Nephron progenitor cell (in vitro differentiated cells): ENCODE data around the gene B3GAT1.

Source experiments
- DNase-seq: peaks from one replicate; pipeline ENCODE4 v3.0.0; 2021
- H3K27ac Mint-ChIP-seq: 2 replicates; pipeline ENCODE4 v1.8.0; 2021; ENCODE audit warnings: mild to moderate bottlenecking, moderate library complexity, mixed read lengths
- H3K27me3 Mint-ChIP-seq: 2 replicates; pipeline ENCODE4 v1.8.0; 2021; ENCODE audit warnings: mild to moderate bottlenecking, low read depth, mixed read lengths; ENCODE audit not compliant: poor library complexity
- H3K36me3 Mint-ChIP-seq: 2 replicates; pipeline ENCODE4 v1.8.0; 2021; ENCODE audit warnings: low read depth, mixed read lengths
- H3K4me1 Mint-ChIP-seq: 2 replicates; pipeline ENCODE4 v1.8.0; 2021; ENCODE audit warnings: mixed read lengths
- H3K4me3 Mint-ChIP-seq: 2 replicates; pipeline ENCODE4 v1.8.0; 2021; ENCODE audit warnings: mild to moderate bottlenecking, moderate library complexity, mixed read lengths
- H3K9me3 Mint-ChIP-seq: 2 replicates; pipeline ENCODE4 v1.8.0; 2021; ENCODE audit warnings: mild to moderate bottlenecking, moderate library complexity, mixed read lengths
- TF ChIP-seq, protein P1 (sequence below): fragments of 200-600 bp; sonication (generic); IDR thresholded peaks from 2 replicates; pipeline ENCODE4 v1.5.0; 2021; ENCODE audit warnings: antibody characterized with exemption

B3GAT1 gene

DNA sequence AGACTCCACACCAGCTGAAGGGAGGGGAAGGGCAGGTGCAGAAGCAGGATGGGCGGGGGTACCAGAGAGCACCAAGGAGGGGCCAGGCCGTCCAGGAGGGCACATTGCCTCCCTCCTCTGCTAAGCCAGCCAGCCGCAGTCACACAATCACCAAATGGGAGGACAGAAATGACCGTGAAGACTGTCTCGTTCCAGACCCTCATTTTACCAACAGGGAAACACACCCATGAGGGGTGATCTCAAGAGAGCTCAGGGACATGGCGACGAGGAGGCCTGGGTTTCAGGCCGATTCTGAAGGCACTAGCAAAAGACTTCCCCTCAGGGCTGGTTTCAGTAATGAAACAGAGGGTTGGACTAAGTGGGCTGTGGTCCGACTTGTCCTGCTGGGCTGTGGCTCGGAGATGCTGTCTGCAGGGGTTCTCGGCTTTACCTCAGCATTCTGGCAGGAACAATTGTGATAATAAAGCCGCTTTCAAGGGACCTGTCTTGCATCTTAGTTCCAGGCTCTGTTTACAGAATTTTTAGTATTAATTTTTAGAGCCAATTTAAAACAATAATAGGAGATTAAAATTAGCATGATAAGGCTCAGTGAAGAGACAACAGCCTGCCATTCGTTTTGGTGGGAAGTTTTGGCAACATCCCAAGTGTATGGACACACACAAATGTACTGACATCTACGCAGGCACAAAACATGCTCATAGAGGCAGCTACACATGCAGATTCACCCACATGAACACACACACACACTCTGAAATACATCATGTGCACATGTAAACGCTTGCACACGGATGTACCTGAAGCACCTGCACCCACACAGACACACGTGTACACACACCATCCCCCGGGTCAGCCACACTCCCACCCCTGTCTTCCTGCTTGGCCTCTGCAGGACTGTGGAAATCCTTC is 2.0 kb upstream of the B3GAT1 start:
- peaks cover 82% of the 10 kb centered on the region for H3K27me3 Mint-ChIP-seq
- H3K4me3 Mint-ChIP-seq = peak overlapping the region; percentile 77
- H3K36me3 Mint-ChIP-seq = no peaks in the 10 kb centered on the region
- H3K9me3 Mint-ChIP-seq = no peaks in the 10 kb centered on the region
- TF ChIP-seq, protein P1, sequence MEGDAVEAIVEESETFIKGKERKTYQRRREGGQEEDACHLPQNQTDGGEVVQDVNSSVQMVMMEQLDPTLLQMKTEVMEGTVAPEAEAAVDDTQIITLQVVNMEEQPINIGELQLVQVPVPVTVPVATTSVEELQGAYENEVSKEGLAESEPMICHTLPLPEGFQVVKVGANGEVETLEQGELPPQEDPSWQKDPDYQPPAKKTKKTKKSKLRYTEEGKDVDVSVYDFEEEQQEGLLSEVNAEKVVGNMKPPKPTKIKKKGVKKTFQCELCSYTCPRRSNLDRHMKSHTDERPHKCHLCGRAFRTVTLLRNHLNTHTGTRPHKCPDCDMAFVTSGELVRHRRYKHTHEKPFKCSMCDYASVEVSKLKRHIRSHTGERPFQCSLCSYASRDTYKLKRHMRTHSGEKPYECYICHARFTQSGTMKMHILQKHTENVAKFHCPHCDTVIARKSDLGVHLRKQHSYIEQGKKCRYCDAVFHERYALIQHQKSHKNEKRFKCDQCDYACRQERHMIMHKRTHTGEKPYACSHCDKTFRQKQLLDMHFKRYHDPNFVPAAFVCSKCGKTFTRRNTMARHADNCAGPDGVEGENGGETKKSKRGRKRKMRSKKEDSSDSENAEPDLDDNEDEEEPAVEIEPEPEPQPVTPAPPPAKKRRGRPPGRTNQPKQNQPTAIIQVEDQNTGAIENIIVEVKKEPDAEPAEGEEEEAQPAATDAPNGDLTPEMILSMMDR = no peak
- peaks cover 33% of the 10 kb centered on the region for H3K4me1 Mint-ChIP-seq
- DNase-seq = no peak
- no peak overlapping the region for H3K27ac Mint-ChIP-seq

DNA sequence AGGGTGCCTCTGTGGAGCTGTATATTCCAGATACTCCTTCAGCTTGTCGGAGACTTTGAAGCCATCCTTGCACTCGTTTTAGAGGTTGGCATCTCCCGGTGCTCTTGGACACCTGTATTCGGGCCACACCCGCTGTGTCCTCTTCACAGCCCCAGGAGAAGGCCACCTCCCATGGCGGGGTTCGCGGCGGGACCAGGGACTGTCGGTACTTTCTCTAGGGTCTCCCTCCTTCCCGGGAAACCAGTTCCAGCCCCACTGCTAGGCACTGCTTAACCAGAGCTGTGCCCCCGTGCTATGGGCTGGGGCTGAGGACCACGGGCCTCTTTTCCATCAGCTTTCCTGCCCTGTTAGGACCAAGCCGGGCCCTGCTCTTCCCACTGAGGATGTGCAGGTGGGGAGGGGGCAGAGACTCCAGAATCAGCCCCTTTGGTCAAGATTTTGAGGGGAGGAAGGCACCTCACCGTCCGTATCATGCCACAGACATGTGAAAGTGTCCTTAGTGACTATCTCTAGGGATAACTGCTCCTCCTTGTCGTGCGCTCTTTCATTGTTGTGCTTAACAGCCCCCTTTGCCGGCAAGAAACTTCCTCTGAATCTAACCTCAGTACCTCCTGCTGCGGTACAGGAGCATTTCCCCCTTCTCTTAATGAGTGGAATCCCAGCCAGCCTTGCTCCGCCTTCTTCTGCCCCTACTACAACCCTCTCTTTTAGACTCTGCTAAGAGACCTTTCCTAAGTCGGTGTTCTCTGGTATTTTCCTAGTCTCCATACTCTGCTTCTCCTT is 1.2 kb upstream of the B3GAT1 start:
- Mint-ChIP-seq H3K27ac (no peak overlapping the region), H3K4me3 (peak overlapping the region; percentile 77), H3K27me3 (peaks cover 81% of the 10 kb centered on the region), H3K4me1 (peaks cover 33% of the 10 kb centered on the region), H3K36me3 (no peaks in the 10 kb centered on the region), H3K9me3 (no peaks in the 10 kb centered on the region)
- TF ChIP-seq, protein P1 = no peak
- DNase-seq = no peak

DNA sequence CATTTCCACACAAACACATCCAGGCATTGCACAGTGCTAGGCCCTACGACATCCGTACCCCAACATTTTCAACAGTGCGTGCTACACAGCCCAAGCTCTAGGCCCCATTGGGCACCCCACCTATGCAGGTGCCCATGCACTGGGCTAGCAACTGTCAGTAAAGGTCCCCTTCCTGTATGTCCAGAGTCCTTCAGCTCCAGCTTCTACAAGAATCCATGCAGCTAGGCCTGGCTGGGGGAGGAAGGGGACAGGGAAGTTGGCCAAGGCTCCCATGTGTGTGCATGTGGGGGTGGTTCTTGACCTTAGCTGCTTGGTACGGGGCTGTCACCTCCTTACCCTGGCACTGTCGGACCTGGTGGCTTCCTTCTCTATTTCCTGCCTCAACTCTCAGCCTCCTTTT is 1.3 kb downstream of the B3GAT1 start:
- Mint-ChIP-seq H3K4me1 (peaks cover 33% of the 10 kb centered on the region), H3K36me3 (no peaks in the 10 kb centered on the region), H3K9me3 (no peaks in the 10 kb centered on the region), H3K27me3 (peaks cover 66% of the 10 kb centered on the region), H3K27ac (no peak overlapping the region), H3K4me3 (peak overlapping the region; percentile 79)
- DNase-seq = no peak
- TF ChIP-seq, protein P1 = no peak

DNA sequence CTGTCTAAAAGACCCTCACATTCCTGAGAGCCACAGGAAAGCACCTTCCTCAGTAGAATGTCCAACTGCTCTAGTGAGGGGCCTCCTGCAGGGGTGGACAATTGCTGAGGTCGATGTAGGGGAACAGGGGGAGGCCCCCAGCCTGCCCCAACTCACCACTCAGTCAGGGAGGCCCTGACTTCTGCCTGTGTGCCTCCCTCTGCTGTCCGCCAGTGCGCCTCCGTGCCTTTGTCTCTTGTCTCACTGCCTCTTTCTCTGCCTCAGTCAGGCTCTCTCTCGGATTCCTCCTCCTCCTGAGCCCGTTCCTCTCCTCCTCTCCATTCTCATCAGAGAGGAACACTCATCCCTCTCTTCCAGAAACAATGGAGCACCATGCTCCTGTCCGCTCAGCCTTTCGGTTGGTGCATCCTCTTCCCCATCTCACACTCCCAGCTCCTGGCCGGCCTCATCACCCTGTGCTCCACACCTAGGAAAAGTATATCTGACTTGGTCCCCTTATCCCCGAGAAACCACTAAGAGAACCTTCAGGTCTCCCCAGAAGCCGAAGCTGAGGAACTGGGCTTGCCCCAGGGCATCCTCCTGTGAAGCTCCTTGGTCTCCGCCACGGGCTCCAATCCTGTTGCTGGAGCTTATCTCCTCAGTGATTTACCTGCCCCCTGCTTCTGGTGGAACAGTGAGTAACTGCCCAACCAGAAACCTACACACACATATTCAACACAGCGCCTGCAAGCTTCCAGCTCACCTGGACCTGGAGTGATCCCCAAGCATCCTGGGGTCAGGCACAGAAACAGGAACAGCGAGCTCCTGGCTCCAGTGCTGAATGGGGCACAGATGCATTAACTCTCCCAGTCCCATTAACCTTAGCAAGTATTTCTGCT is 2.3 kb downstream of the B3GAT1 start:
- Mint-ChIP-seq H3K27ac (peak overlapping the region; percentile 60), H3K9me3 (no peaks in the 10 kb centered on the region), H3K27me3 (peaks cover 56% of the 10 kb centered on the region), H3K4me3 (peak overlapping the region; percentile 79), H3K4me1 (peaks cover 26% of the 10 kb centered on the region), H3K36me3 (no peaks in the 10 kb centered on the region)
- TF ChIP-seq, protein P1 = no peak
- no peak for DNase-seq

DNA sequence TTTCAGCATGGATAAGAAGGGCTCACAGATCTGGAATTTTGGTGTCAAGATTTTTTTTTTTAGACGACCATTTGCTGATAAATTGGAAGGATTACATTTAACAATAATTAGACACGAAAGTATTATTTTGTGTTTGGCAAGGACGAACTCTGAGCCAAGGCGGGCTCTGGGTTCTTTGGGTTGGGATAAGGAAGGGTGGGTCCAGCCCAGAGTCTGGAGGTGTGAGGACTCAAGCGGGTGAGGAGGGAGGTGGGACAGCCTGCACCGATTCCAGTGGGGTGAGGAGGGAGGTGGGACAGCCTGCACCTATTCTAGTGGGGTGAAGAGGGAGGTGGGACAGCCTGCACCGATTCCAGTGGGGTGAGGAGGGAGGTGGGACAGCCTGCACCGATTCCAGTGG is 4.1 kb downstream of the B3GAT1 start:
- no peaks in the 10 kb centered on the region for H3K36me3 Mint-ChIP-seq
- no peaks in the 10 kb centered on the region for H3K9me3 Mint-ChIP-seq
- no peak for DNase-seq
- no peak overlapping the region for H3K4me3 Mint-ChIP-seq
- TF ChIP-seq, protein P1 = no peak
- H3K27me3 Mint-ChIP-seq = peaks cover 37% of the 10 kb centered on the region
- H3K4me1 Mint-ChIP-seq = peaks cover 14% of the 10 kb centered on the region
- no peak overlapping the region for H3K27ac Mint-ChIP-seq
